Endothelial cell of umbilical vein (primary cell): ENCODE results near the gene CTU2. TPM values are rescaled to one million over a fixed set of nuclear protein-coding genes. Genes with fewer than 3 reads are reported as not detected.

ENCODE experiments used
- BruUV-seq: library from RNA; stranded (reverse); fragments of 400-500 nt; replicated peaks from 2 replicates; lab custom pipeline; 2021; lab: Mats Ljungman, UMichigan
- CTCF ChIA-PET: fragments of 300-600, 350-600 bp; sonication (Branson Sonifier 250); formaldehyde crosslinking; loops from one replicate; lab custom pipeline; 2021; ENCODE audit warnings: antibody characterized with exemption, inconsistent platforms; lab: Charles Lee
- POLR2A ChIA-PET: fragments of 300-600, 350-600 bp; sonication (Branson Sonifier 250); formaldehyde crosslinking; loops from one replicate; lab custom pipeline; 2021; ENCODE audit warnings: antibody characterized with exemption, inconsistent platforms; lab: Charles Lee
- DNase-seq: peaks from one replicate; pipeline ENCODE4 v3.0.0-alpha.2; 2011; ENCODE audit warnings: low read depth, low spot score
- FAIRE-seq: peaks from 2 replicates; lab custom pipeline; 2011; peaks lifted over from hg19 to GRCh38; lab: Jason Lieb, UNC
- H2AFZ ChIP-seq: 2 replicates; pipeline ENCODE4 v1.6.0; 2012; ENCODE audit warnings: low read depth, low read length, control low read depth, inconsistent platforms
- H3K27ac ChIP-seq: 2 replicates; pipeline ENCODE4 v1.5.1; 2011; ENCODE audit warnings: low read depth, mild to moderate bottlenecking, control low read depth, low read length, moderate library complexity; ENCODE audit not compliant: insufficient read depth
- H3K27me3 ChIP-seq, 2 experiments: 2 replicates each; pipeline versions ENCODE4 v1.6.0 to v1.6.1; 2011; ENCODE audit warnings: low read length in 2 of 2, mixed read lengths in 1 of 2; ENCODE audit not compliant: control insufficient read depth in 2 of 2, insufficient read depth in 2 of 2
- H3K36me3 ChIP-seq, 2 experiments: 2 replicates in 1 of 2; 3 replicates in 1 of 2; pipeline ENCODE4 v1.5.1; 2011; ENCODE audit warnings: low read length in 2 of 2, mild to moderate bottlenecking in 1 of 2, moderate library complexity in 1 of 2; ENCODE audit not compliant: control insufficient read depth in 2 of 2, insufficient read depth in 2 of 2; ENCODE audit errors: extremely low read depth in 1 of 2
- H3K4me1 ChIP-seq: 3 replicates; pipeline ENCODE4 v1.5.1; 2011; ENCODE audit warnings: mild to moderate bottlenecking, low read length; ENCODE audit not compliant: control insufficient read depth, insufficient read depth; ENCODE audit errors: extremely low read depth
- H3K4me2 ChIP-seq: 2 replicates; pipeline ENCODE4 v1.6.1; 2011; ENCODE audit warnings: low read length, control low read depth, mixed read lengths; ENCODE audit not compliant: insufficient read depth
- H3K4me3 ChIP-seq, 3 experiments: fragments of 200-600 bp in 1 of 3; sonication (generic), shearing (Covaris generic) in 1 of 3; replicated peaks in 1 of 3; 2 replicates each; pipeline ENCODE4 v1.5.1; 2011 to 2016; ENCODE audit warnings: control low read depth in 3 of 3, low read length in 3 of 3, mild to moderate bottlenecking in 2 of 3, inconsistent platforms in 1 of 3, low read depth in 1 of 3, moderate library complexity in 1 of 3; ENCODE audit not compliant: insufficient read depth in 1 of 3
- H3K79me2 ChIP-seq: 2 replicates; pipeline ENCODE4 v1.6.0; 2012; ENCODE audit warnings: low read length, inconsistent platforms; ENCODE audit not compliant: control insufficient read depth, insufficient read depth
- H3K9ac ChIP-seq: replicated peaks from 2 replicates; pipeline ENCODE3; 2011; ENCODE audit warnings: low read length, control low read depth; ENCODE audit not compliant: insufficient read depth; ENCODE audit errors: extremely low read depth
- H3K9me1 ChIP-seq: replicated peaks from 3 replicates; pipeline ENCODE4 v1.6.0; 2011; ENCODE audit warnings: mild to moderate bottlenecking, low read length; ENCODE audit not compliant: control insufficient read depth, insufficient read depth; ENCODE audit errors: extremely low read depth
- H3K9me3 ChIP-seq: replicated peaks from 2 replicates; pipeline ENCODE4 v1.5.1; 2012; ENCODE audit warnings: low read length, inconsistent platforms; ENCODE audit not compliant: control insufficient read depth, insufficient read depth
- H4K20me1 ChIP-seq: replicated peaks from 2 replicates; pipeline ENCODE3; 2011; ENCODE audit warnings: mild to moderate bottlenecking, low read length; ENCODE audit not compliant: control insufficient read depth, insufficient read depth; ENCODE audit errors: extremely low read depth
- EZH2 ChIP-seq: IDR thresholded peaks from 2 replicates; pipeline ENCODE4 v1.6.1; 2012; ENCODE audit warnings: borderline replicate concordance, low read depth, mild to moderate bottlenecking, moderate library complexity, low read length, inconsistent platforms; ENCODE audit not compliant: severe bottlenecking
- FOS ChIP-seq: IDR thresholded peaks from 2 replicates; pipeline ENCODE4 v1.6.1; 2011; ENCODE audit warnings: mild to moderate bottlenecking, low read length, moderate library complexity, borderline replicate concordance; ENCODE audit not compliant: insufficient read depth
- JUN ChIP-seq: IDR thresholded peaks from 2 replicates; pipeline ENCODE4 v1.6.1; 2011; ENCODE audit warnings: borderline replicate concordance, low read depth; ENCODE audit not compliant: insufficient read length, insufficient read depth
- MYC ChIP-seq: IDR thresholded peaks from one replicate; pipeline ENCODE4 v1.6.1; 2011; ENCODE audit warnings: mild to moderate bottlenecking, low read depth, low read length
- POLR2A ChIP-seq: IDR thresholded peaks from 2 replicates; pipeline ENCODE4 v1.6.1; 2012; ENCODE audit warnings: low read depth, mild to moderate bottlenecking, control low read depth, low read length
- POLR2AphosphoS5 ChIP-seq: IDR thresholded peaks from 2 replicates; pipeline ENCODE4 v1.6.1; 2012; ENCODE audit warnings: low read depth, mild to moderate bottlenecking, control low read depth, low read length, moderate library complexity; ENCODE audit not compliant: insufficient read depth
- dilution Hi-C: fragments of 300-500 bp; cut with MboI; formaldehyde crosslinking; loops from one replicate; pipeline ENCODE4 v1.15.0; 2019; ENCODE audit warnings: low sequenced_read_pairs; ENCODE audit not compliant: extremely low pct_ligation_motif_present
- intact Hi-C: fragments of 100-400 bp; cut with micrococcal nuclease; formaldehyde crosslinking; loops from one replicate; pipeline ENCODE4 v1.10.0; 2022
- polyA plus RNA-seq, 4 experiments: library from polyadenylated mRNA; depleted of rRNA in 3 of 4; stranded (reverse) in 3 of 4; unstranded in 1 of 4; fragments of >200 nt; gene quantifications; 2 replicates each; pipeline versions ENCODE4 v1.2.1 to v1.2.3, GENCODE V29; 2011 to 2012; ENCODE audit warnings: missing spikeins in 1 of 4
- total RNA-seq: library from RNA; stranded (reverse); gene quantifications from 2 replicates; pipeline ENCODE4 v1.2.3, GENCODE V29; 2021
- TF ChIP-seq, protein P1 (sequence below): IDR thresholded peaks from 2 replicates; pipeline ENCODE4 v1.6.1; 2011; ENCODE audit not compliant: insufficient read depth, insufficient read length
- TF ChIP-seq, protein P2 (sequence below), 2 donors: IDR thresholded peaks; 1 replicate in 1 of 2; 2 replicates in 1 of 2; pipeline ENCODE4 v1.5.1; 2011; ENCODE audit warnings: low read length in 2 of 2, mild to moderate bottlenecking in 2 of 2, moderate library complexity in 2 of 2, control low read depth in 1 of 2, inconsistent platforms in 1 of 2, low read depth in 1 of 2; ENCODE audit not compliant: insufficient read depth in 1 of 2; ENCODE audit errors: extremely low read depth in 1 of 2

Gene CTU2
- total and polyA plus RNA-seq, 2 donors (not counting 3 experiments of a cell fraction or from before 2014, with no cell fraction given): 26.1 to 33.7 TPM

DNA sequence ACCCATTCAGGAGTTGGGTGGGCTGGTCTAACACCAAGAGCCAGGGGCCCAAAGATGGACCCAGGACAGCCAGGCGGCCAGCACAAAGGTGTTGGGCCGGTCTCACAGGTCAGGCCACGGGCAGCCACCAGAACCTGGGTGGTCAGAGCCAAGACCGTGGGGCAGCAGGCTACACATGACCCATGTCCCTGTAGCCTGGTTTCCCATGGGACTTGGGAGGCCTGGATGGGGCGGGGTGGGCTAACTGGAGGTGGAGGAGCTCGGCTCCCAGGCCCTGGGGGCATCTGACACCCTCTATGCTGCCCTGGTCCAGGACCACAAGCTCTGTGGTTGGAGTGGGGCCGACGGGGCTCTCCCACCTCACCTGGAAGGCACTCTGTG lies 17.2 kb downstream of the CTU2 start:
- TF ChIP-seq JUN (no peak), FOS (no peak), POLR2A (no peak), POLR2AphosphoS5 (no peak), MYC (no peak), EZH2 (no peak)
- TF ChIP-seq, protein P1, sequence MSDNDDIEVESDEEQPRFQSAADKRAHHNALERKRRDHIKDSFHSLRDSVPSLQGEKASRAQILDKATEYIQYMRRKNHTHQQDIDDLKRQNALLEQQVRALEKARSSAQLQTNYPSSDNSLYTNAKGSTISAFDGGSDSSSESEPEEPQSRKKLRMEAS: no peak
- TF ChIP-seq, protein P2, sequence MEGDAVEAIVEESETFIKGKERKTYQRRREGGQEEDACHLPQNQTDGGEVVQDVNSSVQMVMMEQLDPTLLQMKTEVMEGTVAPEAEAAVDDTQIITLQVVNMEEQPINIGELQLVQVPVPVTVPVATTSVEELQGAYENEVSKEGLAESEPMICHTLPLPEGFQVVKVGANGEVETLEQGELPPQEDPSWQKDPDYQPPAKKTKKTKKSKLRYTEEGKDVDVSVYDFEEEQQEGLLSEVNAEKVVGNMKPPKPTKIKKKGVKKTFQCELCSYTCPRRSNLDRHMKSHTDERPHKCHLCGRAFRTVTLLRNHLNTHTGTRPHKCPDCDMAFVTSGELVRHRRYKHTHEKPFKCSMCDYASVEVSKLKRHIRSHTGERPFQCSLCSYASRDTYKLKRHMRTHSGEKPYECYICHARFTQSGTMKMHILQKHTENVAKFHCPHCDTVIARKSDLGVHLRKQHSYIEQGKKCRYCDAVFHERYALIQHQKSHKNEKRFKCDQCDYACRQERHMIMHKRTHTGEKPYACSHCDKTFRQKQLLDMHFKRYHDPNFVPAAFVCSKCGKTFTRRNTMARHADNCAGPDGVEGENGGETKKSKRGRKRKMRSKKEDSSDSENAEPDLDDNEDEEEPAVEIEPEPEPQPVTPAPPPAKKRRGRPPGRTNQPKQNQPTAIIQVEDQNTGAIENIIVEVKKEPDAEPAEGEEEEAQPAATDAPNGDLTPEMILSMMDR (IDR thresholded peaks at IDR 0.05; ENCODE audit: extremely low read depth in 1 of 2, insufficient read depth in 1 of 2, low read depth in 1 of 2, low read length in 2 of 2): no peak
- H3K9ac ChIP-seq: no peak overlapping the region
- H2AFZ ChIP-seq: no peak overlapping the region
- H3K9me1 ChIP-seq: no peaks in the 10 kb centered on the region
- no peak overlapping the region for H3K4me2 ChIP-seq
- H3K27ac ChIP-seq: no peak overlapping the region
- no peaks in the 10 kb centered on the region for H4K20me1 ChIP-seq
- H3K79me2 ChIP-seq: no peaks in the 10 kb centered on the region
- BruUV-seq: no TSS peak
- peaks cover 18 to 83% of the 10 kb centered on the region in 2 experiments for H3K36me3 ChIP-seq
- DNase-seq (no peak), FAIRE-seq (no peak)
- no peaks in the 10 kb centered on the region for H3K4me1 ChIP-seq
- H3K4me3 ChIP-seq: no peak overlapping the region
- H3K27me3 ChIP-seq: no peaks in the 10 kb centered on the region
- CTCF ChIA-PET: interaction anchor here (4.1 kb wide), 1 partner anchor 13 kb away, joined by 19 read pairs; no protein-coding TSS in a partner anchor
- dilution Hi-C loops: no loop called here
- intact Hi-C loops: no loop called here
- POLR2A ChIA-PET: no interaction called here
- H3K9me3 ChIP-seq: no peaks in the 10 kb centered on the region
